GM21717 (cell line): Measurements from ENCODE around the gene PRR7.

ENCODE experiments used
- ATAC-seq: cut with Tn5 transposase; IDR thresholded peaks from one replicate; pipeline ENCODE4 v1.9.1; 2021; ENCODE audit warnings: mild to moderate bottlenecking, moderate library complexity; ENCODE audit not compliant: unreplicated experiment

PRR7 gene

GRCh38 chr5:177466861-177467260 lies 20.2 kb downstream of the PRR7 start:
- no peak for ATAC-seq

GRCh38 chr5:177467436-177467835 lies 20.8 kb downstream of the PRR7 start:
- ATAC-seq, result no peak

- no peak for ATAC-seq
These were observed 21.7 kb downstream of the PRR7 start for GRCh38 chr5:177468329-177468684.

GRCh38 chr5:177468685-177469628 lies 22.3 kb downstream of the PRR7 start:
- no peak for ATAC-seq

- ATAC-seq, result no peak
These were observed 23.3 kb downstream of the PRR7 start for GRCh38 chr5:177469750-177470525.

- no peak for ATAC-seq
These were observed 24.3 kb downstream of the PRR7 start for GRCh38 chr5:177470759-177471536.

- no peak for ATAC-seq
These were observed 25.2 kb downstream of the PRR7 start for GRCh38 chr5:177471610-177472356.

GRCh38 chr5:177472460-177473442 lies 26.1 kb downstream of the PRR7 start:
- ATAC-seq, result no peak

- no peak for ATAC-seq
These were observed 26.9 kb downstream of the PRR7 start, which contains the start of gene DBN1 for GRCh38 chr5:177473443-177474001. TSS of gene DBN1 (minus strand) at chr5:177473634. CDS start at chr5:177473521, 113 bp downstream.

- no peak for ATAC-seq
These were observed 27.4 kb downstream of the PRR7 start for GRCh38 chr5:177474002-177474476.

- ATAC-seq, result no peak
These were observed 28.4 kb downstream of the PRR7 start for GRCh38 chr5:177474846-177475562.

GRCh38 chr5:177475563-177476427 lies 29.2 kb downstream of the PRR7 start:
- ATAC-seq, result no peak

GRCh38 chr5:177476531-177477233 lies 30.1 kb downstream of the PRR7 start:
- no peak for ATAC-seq

GRCh38 chr5:177477701-177478477 lies 31.3 kb downstream of the PRR7 start:
- ATAC-seq, result no peak

GRCh38 chr5:177478711-177479646 lies 32.4 kb downstream of the PRR7 start:
- no peak for ATAC-seq
